Inflammatory macrophage treated with lipopolysaccharide for 4 hours (primary cell): ENCODE results near the gene KREMEN1.
"Not testable (repeated sequence)": the region's sequence is repeated elsewhere in the genome, so short reads cannot be mapped to it uniquely, and the experiment has no call there.

Source experiments
- DNase-seq: peaks from one replicate; pipeline ENCODE4 v3.0.0-alpha.2; 2020

KREMEN1 gene

GRCh38 chr22:29108137-29108536 is 35.3 kb downstream of the KREMEN1 start:
- DNase-seq, result no peak

- DNase-seq, result no peak
Measured at GRCh38 chr22:29109822-29110221, 37.0 kb downstream of the KREMEN1 start.

GRCh38 chr22:29110946-29111345 is 38.1 kb downstream of the KREMEN1 start:
- DNase-seq, result no peak

GRCh38 chr22:29112121-29112520 is 39.3 kb downstream of the KREMEN1 start:
- DNase-seq, result no peak

GRCh38 chr22:29112681-29113080 is 39.8 kb downstream of the KREMEN1 start:
- DNase-seq, result no peak

- DNase-seq, result no peak
Measured at GRCh38 chr22:29113319-29113718, 40.5 kb downstream of the KREMEN1 start.

- DNase-seq, result no peak
Measured at GRCh38 chr22:29114392-29114791, 41.6 kb downstream of the KREMEN1 start.

GRCh38 chr22:29115682-29116288 is 43.0 kb downstream of the KREMEN1 start:
- DNase-seq, result no peak

- no peak for DNase-seq
Measured at GRCh38 chr22:29116397-29117123, 43.7 kb downstream of the KREMEN1 start.

GRCh38 chr22:29117799-29118477 is 45.1 kb downstream of the KREMEN1 start:
- DNase-seq, result peak; percentile 98

GRCh38 chr22:29120098-29120912 is 47.5 kb downstream of the KREMEN1 start:
- DNase-seq, result not testable (repeated sequence)

GRCh38 chr22:29121124-29121523 is 48.3 kb downstream of the KREMEN1 start:
- no peak for DNase-seq

- DNase-seq, result no peak
Measured at GRCh38 chr22:29122041-29122440, 49.2 kb downstream of the KREMEN1 start.

GRCh38 chr22:29124777-29125442 is 52.1 kb downstream of the KREMEN1 start:
- no peak for DNase-seq

GRCh38 chr22:29125443-29125778 is 52.6 kb downstream of the KREMEN1 start:
- no peak for DNase-seq

- DNase-seq, result no peak
Measured at GRCh38 chr22:29125844-29126243, 53.0 kb downstream of the KREMEN1 start.

GRCh38 chr22:29126670-29127395 is 54.0 kb downstream of the KREMEN1 start:
- no peak for DNase-seq

- peak; percentile 42 for DNase-seq
Measured at GRCh38 chr22:29128891-29129807, 56.3 kb downstream of the KREMEN1 start.

GRCh38 chr22:29129808-29130140 is 56.9 kb downstream of the KREMEN1 start:
- DNase-seq, result no peak

GRCh38 chr22:29130476-29130875 is 57.6 kb downstream of the KREMEN1 start:
- DNase-seq, result no peak

- DNase-seq, result no peak
Measured at GRCh38 chr22:29133603-29134133, 60.8 kb downstream of the KREMEN1 start.
